HCT116 (cell line): ENCODE data around the gene FAM168A. TPM values are rescaled to one million over a fixed set of nuclear protein-coding genes. Genes with fewer than 3 reads are reported as not detected.

Experiments used
- ATAC-seq: fragments of 200-7000 bp; cut with Tn5 transposase; 2 replicates; pipeline ENCODE4 v1.9.1; 2020; ENCODE audit warnings: mild to moderate bottlenecking, moderate library complexity
- BruUV-seq: library from RNA; stranded (reverse); fragments of 400-500 nt; replicated peaks from 2 replicates; lab custom pipeline; 2021; lab: Mats Ljungman, UMichigan
- CTCF ChIA-PET: fragments of 300-600 bp; sonication (Branson Sonifier 250); formaldehyde crosslinking; loops from one replicate; lab custom pipeline; 2021; ENCODE audit warnings: antibody characterized with exemption; lab: Charles Lee
- POLR2A ChIA-PET: fragments of 300-600, 350-600 bp; sonication (Branson Sonifier 250); formaldehyde crosslinking; loops from one replicate; lab custom pipeline; 2021; ENCODE audit warnings: antibody characterized with exemption; lab: Charles Lee
- RAD21 ChIA-PET, 2 experiments: fragments of 300-600 bp; sonication (Branson Sonifier 250); formaldehyde crosslinking; loops; one replicate each; lab custom pipeline; 2023; ENCODE audit warnings: low total read pairs in 2 of 2; ENCODE audit not compliant: uncharacterized antibody in 2 of 2, unreplicated experiment in 2 of 2, low non-redundant PET in 1 of 2; lab: Charles Lee
- DNase-seq: peaks from one replicate; pipeline ENCODE4 v3.0.0-alpha.2; 2010; ENCODE audit warnings: low read depth, low spot score
- H2AFZ ChIP-seq: fragments of 200-600 bp; shearing (Covaris generic), sonication (generic); 2 replicates; pipeline ENCODE4 v1.6.1; 2017; ENCODE audit warnings: low read depth, mixed run types, mixed read lengths, antibody characterized with exemption, low read length; ENCODE audit not compliant: poor library complexity, severe bottlenecking
- H3K27ac ChIP-seq: 2 replicates; pipeline ENCODE4 v1.5.1; 2012; ENCODE audit warnings: low read depth, low read length
- H3K27me3 ChIP-seq: fragments of 200-600 bp; sonication (generic); 2 replicates; pipeline ENCODE4 v1.6.1; 2016; ENCODE audit warnings: mixed run types, low read length, mixed read lengths; ENCODE audit not compliant: insufficient read depth
- H3K36me3 ChIP-seq, 2 experiments: fragments of 200-500 bp in 1 of 2; fragments of 200-600 bp in 1 of 2; sonication (Bioruptor generic) in 1 of 2; sonication (generic) in 1 of 2; 2 replicates each; pipeline versions ENCODE4 v1.5.1 to v1.6.1; 2014 to 2016; ENCODE audit warnings: low read length in 2 of 2, inconsistent platforms in 1 of 2, mixed read lengths in 1 of 2, mixed run types in 1 of 2; ENCODE audit not compliant: insufficient read depth in 2 of 2, control insufficient read depth in 1 of 2
- H3K4me1 ChIP-seq, 2 experiments: fragments of 200-600 bp in 1 of 2; sonication (generic) in 1 of 2; 2 replicates each; pipeline versions ENCODE4 v1.5.1 to v1.6.1; 2012 to 2017; ENCODE audit warnings: low read length in 2 of 2, inconsistent platforms in 1 of 2, mild to moderate bottlenecking in 1 of 2, mixed read lengths in 1 of 2, mixed run types in 1 of 2, moderate library complexity in 1 of 2; ENCODE audit not compliant: insufficient read depth in 2 of 2, control insufficient read depth in 1 of 2
- H3K4me2 ChIP-seq: fragments of 200-600 bp; sonication (generic); 2 replicates; pipeline ENCODE4 v1.6.1; 2017; ENCODE audit warnings: mixed run types, low read length, mixed read lengths
- H3K4me3 ChIP-seq, 2 experiments: fragments of 200-600 bp in 1 of 2; sonication (generic) in 1 of 2; replicated peaks in 1 of 2; 2 replicates each; pipeline ENCODE4 v1.5.1; 2011 to 2016; ENCODE audit warnings: low read length in 2 of 2, control low read depth in 1 of 2, low read depth in 1 of 2, mild to moderate bottlenecking in 1 of 2, mixed read lengths in 1 of 2, mixed run types in 1 of 2
- H3K79me2 ChIP-seq: fragments of 200-600 bp; sonication (generic); 2 replicates; pipeline ENCODE4 v1.6.1; 2017; ENCODE audit warnings: mild to moderate bottlenecking, mixed run types, low read length, moderate library complexity, mixed read lengths; ENCODE audit not compliant: insufficient read depth
- H3K9ac ChIP-seq: fragments of 200-600 bp; sonication (generic); 2 replicates; pipeline ENCODE4 v1.6.1; 2016; ENCODE audit warnings: low read length, mixed read lengths
- H3K9me2 ChIP-seq: fragments of 200-600 bp; sonication (generic), shearing (Covaris generic); 2 replicates; pipeline ENCODE4 v1.6.1; 2017; ENCODE audit warnings: mixed run types, mild to moderate bottlenecking, moderate library complexity; ENCODE audit not compliant: insufficient read depth
- H3K9me3 ChIP-seq, 2 experiments: fragments of 200-500 bp in 1 of 2; fragments of 200-600 bp in 1 of 2; sonication (Bioruptor generic) in 1 of 2; sonication (generic) in 1 of 2; 2 replicates each; pipeline ENCODE4 v1.6.1; 2014 to 2017; ENCODE audit warnings: low read length in 2 of 2, mixed read lengths in 2 of 2, inconsistent platforms in 1 of 2, low read depth in 1 of 2, mild to moderate bottlenecking in 1 of 2, mixed run types in 1 of 2, moderate library complexity in 1 of 2; ENCODE audit not compliant: control insufficient read depth in 1 of 2, insufficient read depth in 1 of 2
- H4K20me1 ChIP-seq: fragments of 200-600 bp; sonication (generic), shearing (Covaris generic); 2 replicates; pipeline ENCODE4 v1.6.1; 2017; ENCODE audit warnings: mixed run types, mild to moderate bottlenecking, moderate library complexity; ENCODE audit not compliant: insufficient read depth
- CBX3 ChIP-seq: IDR thresholded peaks from 2 replicates; pipeline ENCODE4 v1.6.1; 2012; ENCODE audit warnings: low read depth
- EGR1 ChIP-seq: IDR thresholded peaks from 2 replicates; pipeline ENCODE4 v1.6.1; 2012; ENCODE audit warnings: low read depth
- ELF1 ChIP-seq: IDR thresholded peaks from 2 replicates; pipeline ENCODE4 v1.6.1; 2012; ENCODE audit warnings: low read depth, borderline replicate concordance
- EZH2 ChIP-seq: fragments of 200-600 bp; sonication (generic); IDR thresholded peaks from 2 replicates; pipeline ENCODE4 v1.6.1; 2017; ENCODE audit warnings: antibody characterized with exemption, mixed run types
- EZH2phosphoT487 ChIP-seq: fragments of 200-600 bp; IDR thresholded peaks from 2 replicates; pipeline ENCODE4 v1.6.1; 2018; ENCODE audit warnings: antibody characterized with exemption, borderline replicate concordance
- FOSL1 ChIP-seq: IDR thresholded peaks from 2 replicates; pipeline ENCODE4 v1.6.1; 2012; ENCODE audit warnings: low read depth
- JUND ChIP-seq: IDR thresholded peaks from 2 replicates; pipeline ENCODE4 v1.6.1; 2012
- POLR2A ChIP-seq: IDR thresholded peaks from 2 replicates; pipeline ENCODE4 v1.7.0; 2011; ENCODE audit warnings: borderline replicate concordance; ENCODE audit not compliant: insufficient read depth, insufficient read length; ENCODE audit errors: extremely low read depth
- POLR2AphosphoS5 ChIP-seq: IDR thresholded peaks from 2 replicates; pipeline ENCODE4 v1.6.1; 2011; ENCODE audit warnings: mild to moderate bottlenecking, low read depth, low read length, moderate library complexity
- RAD21 ChIP-seq: IDR thresholded peaks from 2 replicates; pipeline ENCODE4 v1.6.1; 2012; ENCODE audit warnings: low read depth, mild to moderate bottlenecking
- SIN3A ChIP-seq: IDR thresholded peaks from 2 replicates; pipeline ENCODE4 v1.6.1; 2012; ENCODE audit warnings: low read depth
- TCF7L2 ChIP-seq: IDR thresholded peaks from 2 replicates; pipeline ENCODE4 v1.7.0; 2011; ENCODE audit warnings: borderline replicate concordance, inconsistent platforms; ENCODE audit not compliant: insufficient read depth, insufficient read length; ENCODE audit errors: extremely low read depth
- YY1 ChIP-seq: IDR thresholded peaks from 2 replicates; pipeline ENCODE4 v1.6.1; 2011; ENCODE audit warnings: low read length, low read depth, moderate library complexity, mild to moderate bottlenecking; ENCODE audit not compliant: insufficient replicate concordance; ENCODE audit errors: extremely low read depth
- intact Hi-C: fragments of 100-400 bp; cut with micrococcal nuclease; formaldehyde crosslinking; loops from 2 replicates; pipeline ENCODE4 v1.10.0; 2022
- total RNA-seq: library from RNA; stranded (reverse); gene quantifications from one replicate; pipeline ENCODE4 v1.2.1, GENCODE V29; 2021; ENCODE audit not compliant: unreplicated experiment
- TF ChIP-seq, protein P1 (sequence below): IDR thresholded peaks from 2 replicates; pipeline ENCODE4 v1.6.1; 2012
- TF ChIP-seq, protein P2 (sequence below): IDR thresholded peaks from 2 replicates; pipeline ENCODE4 v1.6.1; 2012
- TF ChIP-seq, protein P3 (sequence below): IDR thresholded peaks from 2 replicates; pipeline ENCODE4 v1.6.1; 2012; ENCODE audit warnings: low read depth
- TF ChIP-seq, protein P4 (sequence below), 3 experiments: fragments of 200-600 bp in 1 of 3; sonication (generic) in 1 of 3; IDR thresholded peaks in 2 of 3; conservative IDR thresholded peaks in 1 of 3; 2 replicates each; pipeline ENCODE4 v1.5.1; 2012 to 2017; ENCODE audit warnings: low read depth in 2 of 3, low read length in 2 of 3, antibody characterized with exemption in 1 of 3, borderline replicate concordance in 1 of 3, control low read depth in 1 of 3, mild to moderate bottlenecking in 1 of 3, mixed read lengths in 1 of 3, mixed run types in 1 of 3, moderate library complexity in 1 of 3; ENCODE audit not compliant: insufficient read depth in 1 of 3

FAM168A gene
- total RNA-seq, 1 experiment from 2014 or later: 31.5 TPM

DNA sequence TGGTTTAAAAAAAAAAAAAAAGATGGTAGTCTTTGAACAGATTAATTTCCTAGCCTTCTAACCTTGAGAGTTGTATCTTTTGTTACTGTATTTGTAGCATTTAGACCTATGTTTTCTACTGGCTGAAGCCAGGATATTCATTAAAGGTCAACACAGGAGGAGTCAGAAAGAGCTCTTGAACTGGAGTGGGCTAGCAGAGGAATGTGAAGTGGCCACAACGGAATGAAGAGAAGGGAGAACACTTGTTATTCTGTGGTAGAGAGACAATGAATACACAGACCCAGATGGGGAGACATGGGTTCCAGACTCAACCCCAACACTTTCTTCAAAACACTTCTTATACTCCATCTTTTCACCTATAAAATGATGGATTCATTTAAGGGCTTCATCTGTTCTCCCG, 133.6 kb downstream of the FAM168A start:
- CTCF ChIA-PET: interaction anchor here (1.5 to 7.0 kb wide), 2 partner anchors 15 to 162 kb away, joined by 3 to 39 read pairs; no protein-coding TSS in a partner anchor
- no TSS peak for BruUV-seq
- H3K9me2 ChIP-seq: no peaks in the 10 kb centered on the region
- H2AFZ ChIP-seq: no peak overlapping the region
- POLR2A ChIA-PET: no interaction called here
- ATAC-seq (no peak), DNase-seq (no peak)
- TF ChIP-seq, protein P1, sequence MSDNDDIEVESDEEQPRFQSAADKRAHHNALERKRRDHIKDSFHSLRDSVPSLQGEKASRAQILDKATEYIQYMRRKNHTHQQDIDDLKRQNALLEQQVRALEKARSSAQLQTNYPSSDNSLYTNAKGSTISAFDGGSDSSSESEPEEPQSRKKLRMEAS: no peak
- TF ChIP-seq FOSL1 (no peak), RAD21 (no peak), POLR2A (no peak), POLR2AphosphoS5 (no peak), TCF7L2 (no peak), SIN3A (no peak), EZH2 (no peak), CBX3 (no peak), ELF1 (no peak), JUND (no peak), YY1 (no peak), EZH2phosphoT487 (no peak), EGR1 (no peak)
- TF ChIP-seq, protein P2, sequence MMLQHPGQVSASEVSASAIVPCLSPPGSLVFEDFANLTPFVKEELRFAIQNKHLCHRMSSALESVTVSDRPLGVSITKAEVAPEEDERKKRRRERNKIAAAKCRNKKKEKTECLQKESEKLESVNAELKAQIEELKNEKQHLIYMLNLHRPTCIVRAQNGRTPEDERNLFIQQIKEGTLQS: no peak
- TF ChIP-seq, protein P3, sequence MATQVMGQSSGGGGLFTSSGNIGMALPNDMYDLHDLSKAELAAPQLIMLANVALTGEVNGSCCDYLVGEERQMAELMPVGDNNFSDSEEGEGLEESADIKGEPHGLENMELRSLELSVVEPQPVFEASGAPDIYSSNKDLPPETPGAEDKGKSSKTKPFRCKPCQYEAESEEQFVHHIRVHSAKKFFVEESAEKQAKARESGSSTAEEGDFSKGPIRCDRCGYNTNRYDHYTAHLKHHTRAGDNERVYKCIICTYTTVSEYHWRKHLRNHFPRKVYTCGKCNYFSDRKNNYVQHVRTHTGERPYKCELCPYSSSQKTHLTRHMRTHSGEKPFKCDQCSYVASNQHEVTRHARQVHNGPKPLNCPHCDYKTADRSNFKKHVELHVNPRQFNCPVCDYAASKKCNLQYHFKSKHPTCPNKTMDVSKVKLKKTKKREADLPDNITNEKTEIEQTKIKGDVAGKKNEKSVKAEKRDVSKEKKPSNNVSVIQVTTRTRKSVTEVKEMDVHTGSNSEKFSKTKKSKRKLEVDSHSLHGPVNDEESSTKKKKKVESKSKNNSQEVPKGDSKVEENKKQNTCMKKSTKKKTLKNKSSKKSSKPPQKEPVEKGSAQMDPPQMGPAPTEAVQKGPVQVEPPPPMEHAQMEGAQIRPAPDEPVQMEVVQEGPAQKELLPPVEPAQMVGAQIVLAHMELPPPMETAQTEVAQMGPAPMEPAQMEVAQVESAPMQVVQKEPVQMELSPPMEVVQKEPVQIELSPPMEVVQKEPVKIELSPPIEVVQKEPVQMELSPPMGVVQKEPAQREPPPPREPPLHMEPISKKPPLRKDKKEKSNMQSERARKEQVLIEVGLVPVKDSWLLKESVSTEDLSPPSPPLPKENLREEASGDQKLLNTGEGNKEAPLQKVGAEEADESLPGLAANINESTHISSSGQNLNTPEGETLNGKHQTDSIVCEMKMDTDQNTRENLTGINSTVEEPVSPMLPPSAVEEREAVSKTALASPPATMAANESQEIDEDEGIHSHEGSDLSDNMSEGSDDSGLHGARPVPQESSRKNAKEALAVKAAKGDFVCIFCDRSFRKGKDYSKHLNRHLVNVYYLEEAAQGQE: no peak
- TF ChIP-seq, protein P4, sequence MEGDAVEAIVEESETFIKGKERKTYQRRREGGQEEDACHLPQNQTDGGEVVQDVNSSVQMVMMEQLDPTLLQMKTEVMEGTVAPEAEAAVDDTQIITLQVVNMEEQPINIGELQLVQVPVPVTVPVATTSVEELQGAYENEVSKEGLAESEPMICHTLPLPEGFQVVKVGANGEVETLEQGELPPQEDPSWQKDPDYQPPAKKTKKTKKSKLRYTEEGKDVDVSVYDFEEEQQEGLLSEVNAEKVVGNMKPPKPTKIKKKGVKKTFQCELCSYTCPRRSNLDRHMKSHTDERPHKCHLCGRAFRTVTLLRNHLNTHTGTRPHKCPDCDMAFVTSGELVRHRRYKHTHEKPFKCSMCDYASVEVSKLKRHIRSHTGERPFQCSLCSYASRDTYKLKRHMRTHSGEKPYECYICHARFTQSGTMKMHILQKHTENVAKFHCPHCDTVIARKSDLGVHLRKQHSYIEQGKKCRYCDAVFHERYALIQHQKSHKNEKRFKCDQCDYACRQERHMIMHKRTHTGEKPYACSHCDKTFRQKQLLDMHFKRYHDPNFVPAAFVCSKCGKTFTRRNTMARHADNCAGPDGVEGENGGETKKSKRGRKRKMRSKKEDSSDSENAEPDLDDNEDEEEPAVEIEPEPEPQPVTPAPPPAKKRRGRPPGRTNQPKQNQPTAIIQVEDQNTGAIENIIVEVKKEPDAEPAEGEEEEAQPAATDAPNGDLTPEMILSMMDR (IDR thresholded peaks at IDR 0.05 in 2 of 3, conservative IDR thresholded peaks at IDR 0.05 in 1 of 3; ENCODE audit: borderline replicate concordance in 1 of 3, insufficient read depth in 1 of 3, low read depth in 2 of 3, low read length in 2 of 3): no peak
- intact Hi-C loops: no loop called here
- no peaks in the 10 kb centered on the region for H3K79me2 ChIP-seq
- H3K27me3 ChIP-seq: no peaks in the 10 kb centered on the region
- no peak overlapping the region for H3K4me3 ChIP-seq
- no peak overlapping the region for H3K4me2 ChIP-seq
- no peak overlapping the region for H3K27ac ChIP-seq
- H4K20me1 ChIP-seq: no peaks in the 10 kb centered on the region
- no peaks in the 10 kb centered on the region for H3K4me1 ChIP-seq
- no peak overlapping the region for H3K9ac ChIP-seq
- RAD21 ChIA-PET: no interaction called here
- H3K36me3 ChIP-seq: no peaks in the 10 kb centered on the region
- H3K9me3 ChIP-seq: no peaks in the 10 kb centered on the region
